ENCODE measurements around the gene SFT2D1.

- TF ChIP-seq EZH2phosphoT487 (IDR thresholded peaks at IDR 0.05; ENCODE audit: insufficient read depth, low read depth) (no peak), EZH2 (IDR thresholded peaks at IDR 0.05; ENCODE audit: insufficient read depth, poor library complexity, severe bottlenecking) (no peak)
These were observed 6.1 kb upstream of the SFT2D1 start for GRCh38 chr6:166348305-166348949.
